HepG2 (cell line): Measurements from ENCODE around the gene FITM1. TPM values are rescaled to one million over a fixed set of nuclear protein-coding genes. Genes with fewer than 3 reads are reported as not detected.

Experiments
- ATAC-seq: fragments of 200-7000 bp; cut with Tn5 transposase; 3 replicates; pipeline ENCODE4 v1.9.1; 2020; ENCODE audit warnings: mild to moderate bottlenecking, moderate library complexity
- BruUV-seq: library from RNA; stranded (reverse); fragments of 400-500 nt; replicated peaks from 2 replicates; lab custom pipeline; 2021; lab: Mats Ljungman, UMichigan
- CTCF ChIA-PET: fragments of 300-600 bp; formaldehyde crosslinking; extraction: SDS; loops from one replicate; lab custom pipeline; 2021; ENCODE audit warnings: low total read pairs, inconsistent platforms, low intra/inter-chr PET ratio; lab: Yijun Ruan, JAX
- POLR2A ChIA-PET: fragments of 350-600 bp; sonication (Branson Sonifier 250); formaldehyde crosslinking; loops from one replicate; lab custom pipeline; 2020; ENCODE audit warnings: antibody characterized with exemption, inconsistent platforms; lab: Yijun Ruan, JAX
- DNase-seq: peaks from one replicate; pipeline ENCODE4 v3.0.0-alpha.2; 2015; ENCODE audit warnings: low spot score
- FAIRE-seq: peaks from 3 replicates; lab custom pipeline; 2011; peaks lifted over from hg19 to GRCh38; lab: Jason Lieb, UNC
- H2AFZ ChIP-seq: one replicate; pipeline ENCODE4 v1.6.1; 2011; ENCODE audit warnings: low read length, inconsistent platforms
- H3K27ac ChIP-seq: fragments of 300-600 bp; 3 replicates; pipeline ENCODE4 v1.8.0; 2011; ENCODE audit warnings: mixed run types, mild to moderate bottlenecking, mixed read lengths, low read length, inconsistent platforms; ENCODE audit not compliant: insufficient read depth; ENCODE audit errors: extremely low read length
- H3K27me3 ChIP-seq, 2 experiments: fragments of 200-600 bp in 1 of 2; 2 replicates in 1 of 2; 3 replicates in 1 of 2; pipeline versions ENCODE4 v1.6.0 to v1.8.0; 2011; ENCODE audit warnings: low read length in 2 of 2, mild to moderate bottlenecking in 2 of 2, moderate library complexity in 2 of 2, inconsistent platforms in 1 of 2; ENCODE audit not compliant: insufficient read depth in 2 of 2, control insufficient read depth in 1 of 2
- H3K36me3 ChIP-seq, 2 experiments: fragments of 200-600 bp in 1 of 2; replicated peaks in 1 of 2; 2 replicates in 1 of 2; 3 replicates in 1 of 2; pipeline versions ENCODE4 v1.5.1 to v1.8.0; 2011; ENCODE audit warnings: low read length in 2 of 2, inconsistent platforms in 1 of 2; ENCODE audit not compliant: insufficient read depth in 2 of 2, control insufficient read depth in 1 of 2
- H3K4me1 ChIP-seq: 2 replicates; pipeline ENCODE4 v1.5.1; 2012; ENCODE audit warnings: low read length, inconsistent platforms; ENCODE audit not compliant: insufficient read depth
- H3K4me2 ChIP-seq: 2 replicates; pipeline ENCODE4 v1.6.0; 2011; ENCODE audit warnings: low read depth, low read length, inconsistent platforms
- H3K4me3 ChIP-seq, 3 experiments: fragments of 200-600 bp in 1 of 3; sonication (generic), shearing (Covaris generic) in 1 of 3; replicated peaks in 1 of 3; 2 replicates each; pipeline ENCODE4 v1.5.1; 2011 to 2016; ENCODE audit warnings: low read length in 3 of 3, inconsistent platforms in 2 of 3, low read depth in 2 of 3, mild to moderate bottlenecking in 2 of 3, control low read depth in 1 of 3, mixed read lengths in 1 of 3; ENCODE audit not compliant: insufficient read depth in 1 of 3
- H3K79me2 ChIP-seq: one replicate; pipeline ENCODE4 v1.6.1; 2011; ENCODE audit warnings: low read length, inconsistent platforms; ENCODE audit not compliant: insufficient read depth
- H3K9ac ChIP-seq: 2 replicates; pipeline ENCODE4 v1.6.0; 2011; ENCODE audit warnings: mild to moderate bottlenecking, low read depth, low read length, inconsistent platforms; ENCODE audit not compliant: insufficient read depth
- H3K9me3 ChIP-seq: 2 replicates; pipeline ENCODE4 v1.5.1; 2012; ENCODE audit warnings: mild to moderate bottlenecking, low read length
- H4K20me1 ChIP-seq: 2 replicates; pipeline ENCODE4 v1.6.0; 2011; ENCODE audit warnings: inconsistent platforms, mild to moderate bottlenecking, low read length, moderate library complexity; ENCODE audit not compliant: insufficient read depth
- ATF7-NPFF ChIP-seq: sonication (generic); formaldehyde crosslinking; IDR thresholded peaks from 2 replicates; pipeline ENCODE4 v1.8.1; 2023; ENCODE audit warnings: mild to moderate bottlenecking, low read depth, missing genetic modification reagents, moderate library complexity
- BORCS8-MEF2B ChIP-seq: sonication (generic); formaldehyde crosslinking; IDR thresholded peaks from 2 replicates; pipeline ENCODE4 v1.8.0; 2022; ENCODE audit warnings: mild to moderate bottlenecking, missing genetic modification reagents
- CAMTA2 ChIP-seq: sonication (generic); formaldehyde crosslinking; IDR thresholded peaks from 2 replicates; pipeline ENCODE4 v1.4.0; 2020; ENCODE audit warnings: mild to moderate bottlenecking, missing genetic modification reagents, borderline replicate concordance
- FOXK2 ChIP-seq: fragments of 450-650 bp; IDR thresholded peaks from 2 replicates; pipeline ENCODE4 v1.6.1; 2016
- NBN ChIP-seq: fragments of 450-650 bp; conservative IDR thresholded peaks from 2 replicates; pipeline ENCODE4 v1.6.1; 2017
- NFKBIZ ChIP-seq: IDR thresholded peaks from 2 replicates; pipeline ENCODE4 v1.6.1; 2018; ENCODE audit warnings: missing genetic modification reagents, missing compliant biosample characterization
- RARG ChIP-seq: sonication (generic); formaldehyde crosslinking; IDR thresholded peaks from 2 replicates; pipeline ENCODE4 v1.4.0; 2020; ENCODE audit warnings: low read depth, mild to moderate bottlenecking, missing genetic modification reagents
- RFX5 ChIP-seq: IDR thresholded peaks from 2 replicates; pipeline ENCODE4 v1.6.1; 2011; ENCODE audit warnings: low read depth, low read length, improper control_type of control experiment
- ZFP1 ChIP-seq: IDR thresholded peaks from 2 replicates; pipeline ENCODE4 v1.6.1; 2016
- ZNF101 ChIP-seq: sonication (generic); formaldehyde crosslinking; IDR thresholded peaks from 2 replicates; pipeline ENCODE4 v1.4.0; 2020; ENCODE audit warnings: mild to moderate bottlenecking, low read depth, missing genetic modification reagents, borderline replicate concordance
- ZNF224 ChIP-seq: sonication (generic); formaldehyde crosslinking; IDR thresholded peaks from 2 replicates; pipeline ENCODE4 v1.5.0; 2020; ENCODE audit warnings: mild to moderate bottlenecking, missing genetic modification reagents
- ZNF234 ChIP-seq: sonication (generic); formaldehyde crosslinking; conservative IDR thresholded peaks from 2 replicates; pipeline ENCODE4 v1.5.1; 2020; ENCODE audit warnings: mild to moderate bottlenecking, missing genetic modification reagents
- ZNF615 ChIP-seq: sonication (generic); formaldehyde crosslinking; IDR thresholded peaks from 2 replicates; pipeline ENCODE4 v1.5.0; 2020; ENCODE audit warnings: mild to moderate bottlenecking, missing genetic modification reagents, borderline replicate concordance
- ZNF660 ChIP-seq: sonication (generic); formaldehyde crosslinking; IDR thresholded peaks from 2 replicates; pipeline ENCODE4 v1.5.1; 2020; ENCODE audit warnings: mild to moderate bottlenecking, low read depth, missing genetic modification reagents, borderline replicate concordance
- ZNF670 ChIP-seq: sonication (generic); formaldehyde crosslinking; IDR thresholded peaks from 2 replicates; pipeline ENCODE4 v1.8.0; 2022; ENCODE audit warnings: mild to moderate bottlenecking, missing genetic modification reagents, borderline replicate concordance
- ZNF775 ChIP-seq: sonication (generic); formaldehyde crosslinking; IDR thresholded peaks from 2 replicates; pipeline ENCODE4 v1.4.0; 2020; ENCODE audit warnings: missing genetic modification reagents, mild to moderate bottlenecking, moderate library complexity, borderline replicate concordance
- WGBS: methylation state at CpG from one replicate; pipeline ENCODE4 v1.1.6; 2017; ENCODE audit warnings: low lambda C conversion rate; 5-methylcytosine and 5-hydroxymethylcytosine counted together
- in situ Hi-C: cut with HindIII; loops from 2 replicates; pipeline ENCODE4 v1.10.0; 2017; ENCODE audit warnings: low pct_unique_long_range_greater_than_20kb; ENCODE audit not compliant: extremely low pct_ligation_motif_present
- intact Hi-C: fragments of 100-400 bp; cut with micrococcal nuclease; formaldehyde crosslinking; loops from one replicate; pipeline ENCODE4 v1.10.0; 2022; ENCODE audit not compliant: unreplicated experiment
- polyA plus RNA-seq, 8 experiments: library from polyadenylated mRNA; depleted of rRNA in 3 of 8; stranded (reverse) in 7 of 8; unstranded in 1 of 8; fragments of >200 nt; fragmentation: Illumina TruSeq in 4 of 8; extraction: Trizol in 4 of 8; gene quantifications; 2 replicates each; pipeline versions ENCODE4 v1.2.1 to v1.2.3, GENCODE V29; 2011 to 2016; ENCODE audit warnings: low read depth in 4 of 8, missing spikeins in 1 of 8, mixed read lengths in 1 of 8; ENCODE audit not compliant: insufficient read depth in 1 of 8
- total RNA-seq, 5 experiments: library from RNA; depleted of rRNA; stranded (reverse); fragments of >200 nt; fragmentation: Illumina TruSeq; extraction: Trizol; gene quantifications; 2 replicates each; pipeline ENCODE4 v1.2.3, GENCODE V29; 2016; ENCODE audit warnings: low read depth in 1 of 5
- TF ChIP-seq, protein P1 (sequence below): IDR thresholded peaks from 2 replicates; pipeline ENCODE4 v1.4.0; 2020; ENCODE audit warnings: mild to moderate bottlenecking, missing genetic modification reagents
- TF ChIP-seq, protein P2 (sequence below): IDR thresholded peaks from 2 replicates; pipeline ENCODE4 v1.6.1; 2016; ENCODE audit warnings: low read depth, borderline replicate concordance

Gene FITM1
- total and polyA plus RNA-seq, 2 of the 13 experiments (the other 11 are each of a cell fraction or from before 2014, with no cell fraction given): 2.7 to 5.8 TPM

GRCh38 chr14:24113801-24114531, 16.5 kb upstream of the FITM1 start:
- Histone ChIP-seq H3K4me1 (peaks cover 57% of the 10 kb centered on the region), H3K27me3 (no peaks in the 10 kb centered on the region; a peak in 1 of 5 replicates), H3K36me3 (peaks cover 24 to 29% of the 10 kb centered on the region in 2 experiments), H3K79me2 (peaks cover 33% of the 10 kb centered on the region), H3K27ac (peak overlapping the region; percentile 98), H4K20me1 (no peaks in the 10 kb centered on the region), H3K4me3 (peak overlapping the region; percentile 66 to 96 (median 85)), H2AFZ (no peak overlapping the region), H3K9ac (peak overlapping the region; percentile 99), H3K9me3 (no peaks in the 10 kb centered on the region), H3K4me2 (peak overlapping the region; percentile 100)
- CTCF ChIA-PET: interaction anchor here (1.0 to 1.6 kb wide), 3 partner anchors 20 to 47 kb away, joined by 3 read pairs; partner anchors contain the start of genes IRF9, PCK2 and PSME1
- intact Hi-C loops: loop anchor here (1.0 to 10.0 kb wide), 7 partner anchors 11 to 1019 kb away; partner anchors contain the start of genes ACIN1, BCL2L2, C14orf119 and IPO4
- peak; percentile 82 for ATAC-seq
- DNase-seq: peak; percentile 100
- TSS peak; percentile 50 for BruUV-seq
- WGBS: under 1% methylated on average over 42 of the region's 42 CpGs
- FAIRE-seq: peak; percentile 93
- POLR2A ChIA-PET: interaction anchor here (0.7 to 15.5 kb wide), 77 partner anchors 11 to 1348 kb away, joined by 3 to 977 read pairs (median 7); partner anchors contain the start of genes ACIN1, AP1G2, BCL2L2 and C14orf119
- in situ Hi-C loops: loop anchor here (25.0 kb wide), 1 partner anchor 1527 kb away; the partner anchor contains the start of genes ABHD4 and DAD1
- TF ChIP-seq RARG (CRISPR knock-in tag) (0 out of 2 replicates have a peak, but pooled peaks have one; percentile 3), ZNF670 (CRISPR knock-in tag) (no peak), NBN (0 out of 2 replicates have a peak, but pooled peaks have one; percentile 15), FOXK2 (peak; percentile 85), BORCS8-MEF2B (CRISPR knock-in tag) (peak; percentile 99), RFX5 (no peak; the same call in 1 of the 2 replicates), ZNF101 (CRISPR knock-in tag) (0 out of 2 replicates have a peak, but pooled peaks have one; percentile 96), ZNF660 (CRISPR knock-in tag) (peak; percentile 25; the same call in 1 of the 2 replicates), ZNF234 (peak; percentile 93), ZNF615 (CRISPR knock-in tag) (peak; percentile 98), ZNF775 (CRISPR knock-in tag) (peak; percentile 48; the same call in 1 of the 2 replicates), ATF7-NPFF (CRISPR knock-in tag) (peak; percentile 94), NFKBIZ (CRISPR knock-in tag) (peak; percentile 93), ZFP1 (CRISPR knock-in tag) (peak; percentile 100), ZNF224 (CRISPR knock-in tag) (peak; percentile 94; the same call in 1 of the 2 replicates), CAMTA2 (CRISPR knock-in tag) (no peak)
- TF ChIP-seq, protein P1, sequence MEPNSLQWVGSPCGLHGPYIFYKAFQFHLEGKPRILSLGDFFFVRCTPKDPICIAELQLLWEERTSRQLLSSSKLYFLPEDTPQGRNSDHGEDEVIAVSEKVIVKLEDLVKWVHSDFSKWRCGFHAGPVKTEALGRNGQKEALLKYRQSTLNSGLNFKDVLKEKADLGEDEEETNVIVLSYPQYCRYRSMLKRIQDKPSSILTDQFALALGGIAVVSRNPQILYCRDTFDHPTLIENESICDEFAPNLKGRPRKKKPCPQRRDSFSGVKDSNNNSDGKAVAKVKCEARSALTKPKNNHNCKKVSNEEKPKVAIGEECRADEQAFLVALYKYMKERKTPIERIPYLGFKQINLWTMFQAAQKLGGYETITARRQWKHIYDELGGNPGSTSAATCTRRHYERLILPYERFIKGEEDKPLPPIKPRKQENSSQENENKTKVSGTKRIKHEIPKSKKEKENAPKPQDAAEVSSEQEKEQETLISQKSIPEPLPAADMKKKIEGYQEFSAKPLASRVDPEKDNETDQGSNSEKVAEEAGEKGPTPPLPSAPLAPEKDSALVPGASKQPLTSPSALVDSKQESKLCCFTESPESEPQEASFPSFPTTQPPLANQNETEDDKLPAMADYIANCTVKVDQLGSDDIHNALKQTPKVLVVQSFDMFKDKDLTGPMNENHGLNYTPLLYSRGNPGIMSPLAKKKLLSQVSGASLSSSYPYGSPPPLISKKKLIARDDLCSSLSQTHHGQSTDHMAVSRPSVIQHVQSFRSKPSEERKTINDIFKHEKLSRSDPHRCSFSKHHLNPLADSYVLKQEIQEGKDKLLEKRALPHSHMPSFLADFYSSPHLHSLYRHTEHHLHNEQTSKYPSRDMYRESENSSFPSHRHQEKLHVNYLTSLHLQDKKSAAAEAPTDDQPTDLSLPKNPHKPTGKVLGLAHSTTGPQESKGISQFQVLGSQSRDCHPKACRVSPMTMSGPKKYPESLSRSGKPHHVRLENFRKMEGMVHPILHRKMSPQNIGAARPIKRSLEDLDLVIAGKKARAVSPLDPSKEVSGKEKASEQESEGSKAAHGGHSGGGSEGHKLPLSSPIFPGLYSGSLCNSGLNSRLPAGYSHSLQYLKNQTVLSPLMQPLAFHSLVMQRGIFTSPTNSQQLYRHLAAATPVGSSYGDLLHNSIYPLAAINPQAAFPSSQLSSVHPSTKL (CRISPR knock-in tag): peak; percentile 99
- TF ChIP-seq, protein P2, sequence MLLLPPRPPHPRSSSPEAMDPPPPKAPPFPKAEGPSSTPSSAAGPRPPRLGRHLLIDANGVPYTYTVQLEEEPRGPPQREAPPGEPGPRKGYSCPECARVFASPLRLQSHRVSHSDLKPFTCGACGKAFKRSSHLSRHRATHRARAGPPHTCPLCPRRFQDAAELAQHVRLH (CRISPR knock-in tag): peak; percentile 99
